Measurements from ENCODE around the gene NNMT.

NNMT gene

DNA sequence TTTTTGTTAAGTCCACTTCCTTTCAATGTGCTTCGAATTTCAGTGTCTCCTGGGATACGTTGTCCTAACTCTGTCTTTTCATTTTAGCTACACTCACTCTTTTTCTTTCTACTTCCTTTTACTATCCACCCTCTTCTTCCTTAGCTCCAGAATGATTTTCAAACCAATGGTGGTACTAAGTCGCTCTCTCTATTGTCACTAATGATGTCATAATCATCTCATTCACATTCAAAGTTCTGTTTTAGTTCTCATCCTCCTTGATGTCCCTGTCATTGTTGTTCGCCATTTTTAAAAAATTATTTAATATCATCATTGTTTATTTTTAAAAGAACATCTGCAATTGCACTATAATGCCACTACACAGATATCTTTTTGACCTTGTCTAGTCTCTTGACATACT, 47.3 kb downstream of the NNMT start:
- FAIRE-seq, result no peak

DNA sequence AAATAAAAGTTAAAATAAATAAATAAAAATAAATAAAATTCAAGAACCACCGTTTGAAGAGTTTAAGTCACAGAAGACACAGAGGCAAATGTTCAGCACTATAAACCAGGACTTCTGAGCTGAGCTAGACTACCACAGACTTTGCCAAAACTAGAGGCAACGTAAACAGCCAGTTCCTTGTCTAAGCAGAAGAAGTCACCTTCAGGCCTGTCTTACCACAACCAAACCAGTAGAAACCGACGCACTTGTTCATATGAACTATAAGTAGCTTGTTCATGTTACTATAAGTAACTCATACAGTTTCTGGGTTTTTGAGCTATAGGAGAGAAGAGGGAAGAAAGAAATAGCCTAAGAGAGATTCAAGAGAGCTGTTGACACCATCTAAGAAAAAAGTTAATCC, 48.3 kb downstream of the NNMT start:
- FAIRE-seq, result no peak
- no peak for DNase-seq (ENCODE audit: low spot score)

More for the DNA sequence above, 47.3 kb downstream of the NNMT start:
- no peak for DNase-seq (ENCODE audit: low spot score)

DNA sequence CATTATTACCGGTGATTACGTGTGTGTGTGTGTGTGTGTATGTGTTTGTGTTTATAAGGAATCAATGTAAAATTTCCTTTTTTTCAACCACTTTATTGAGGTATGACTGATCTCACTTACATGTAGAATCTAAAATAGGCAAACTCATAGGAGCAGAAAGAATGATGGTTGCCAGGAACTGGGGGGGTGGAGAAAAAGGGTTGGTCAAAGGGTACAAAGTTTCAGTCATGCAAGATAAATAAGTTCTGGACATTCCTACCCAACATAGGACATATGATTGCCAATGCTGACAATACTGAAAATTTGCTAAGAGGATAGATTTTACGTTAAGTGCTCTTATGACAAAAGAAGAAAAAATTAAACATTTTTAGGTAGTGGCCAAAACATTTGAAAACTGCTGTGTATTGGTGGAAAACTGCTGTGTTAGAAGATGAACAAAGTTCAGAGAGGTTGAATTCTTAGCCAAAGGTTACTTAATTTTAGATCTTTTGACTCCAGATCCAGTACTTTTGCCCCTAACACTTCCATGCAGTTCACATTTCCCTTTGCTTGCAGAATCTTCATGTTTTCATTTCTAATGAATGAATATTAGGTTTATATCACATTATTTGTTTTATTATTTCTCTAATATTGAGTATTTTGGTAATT, 49.5 kb downstream of the NNMT start:
- FAIRE-seq (no peak), DNase-seq (ENCODE audit: low spot score) (no peak)

DNA sequence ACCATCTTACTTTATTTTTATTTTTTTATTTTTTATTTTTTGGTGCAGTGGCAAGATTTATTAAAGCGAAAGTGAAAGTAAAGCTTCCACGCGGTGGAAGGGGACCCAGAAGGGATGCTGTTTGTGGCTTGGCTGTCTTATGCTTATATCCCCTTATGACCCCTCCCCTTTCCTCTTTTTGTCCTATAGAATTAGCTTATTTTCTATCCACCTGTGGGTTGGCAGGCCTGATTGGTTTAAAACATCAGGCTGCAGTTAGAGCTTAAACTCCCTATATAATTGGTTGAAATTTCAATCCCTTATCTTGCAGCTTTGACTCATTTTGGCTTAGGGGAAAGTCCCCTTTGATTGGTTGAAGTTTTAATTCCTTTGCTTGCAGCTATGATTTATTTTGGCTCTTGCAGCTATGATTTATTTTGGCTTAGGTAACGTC, 50.5 kb downstream of the NNMT start:
- FAIRE-seq, result no peak

DNA sequence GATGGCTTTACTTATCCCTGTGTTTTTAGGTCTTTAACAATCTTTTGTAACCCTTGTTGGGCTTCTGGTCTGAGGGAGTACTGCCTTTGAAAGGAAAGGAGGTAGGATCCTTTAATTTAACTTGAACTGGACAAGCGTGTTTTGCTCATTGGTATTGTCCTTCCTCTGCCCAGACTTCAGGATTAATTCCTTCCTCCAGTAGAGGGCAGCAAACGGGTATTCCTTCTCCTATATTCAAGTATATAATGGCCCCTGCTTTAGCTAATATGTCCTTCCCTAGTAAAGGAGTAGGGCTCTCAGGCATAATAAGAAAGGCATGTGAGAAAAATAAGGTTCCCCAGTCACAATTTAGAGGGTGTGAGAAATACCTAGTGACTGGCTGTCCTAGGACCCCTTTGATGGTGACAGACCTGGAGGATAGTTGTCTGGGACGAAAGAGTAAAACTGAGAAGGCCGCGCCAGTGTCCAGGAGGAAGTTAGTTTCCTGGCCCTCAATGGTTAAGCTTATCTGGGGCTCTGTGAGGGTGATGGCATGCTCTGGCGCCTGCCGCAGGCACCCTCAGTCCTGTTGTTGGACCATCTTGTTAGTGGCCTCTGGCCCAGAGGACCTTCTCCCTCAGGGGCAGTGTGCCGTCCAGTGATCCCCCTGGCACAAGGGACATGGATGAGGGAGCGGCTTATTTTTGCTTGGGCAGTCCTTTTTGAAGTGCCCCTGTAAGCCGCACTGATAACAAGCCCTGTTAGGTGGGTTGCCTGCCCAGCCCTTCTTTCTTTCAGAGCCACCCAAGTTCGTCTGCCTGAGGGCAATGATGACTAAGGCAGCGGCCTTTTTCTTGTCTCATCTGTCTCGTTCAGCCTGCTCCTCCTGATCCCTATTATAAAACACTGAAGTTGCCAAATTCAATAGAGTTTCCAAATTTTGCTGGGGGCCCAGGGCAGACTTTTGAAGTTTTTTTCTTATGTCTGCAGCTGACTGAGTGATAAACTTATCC, 52.3 kb downstream of the NNMT start:
- FAIRE-seq (peak; percentile 52), DNase-seq (ENCODE audit: low spot score) (no peak)

More for the DNA sequence above, 50.5 kb downstream of the NNMT start:
- no peak for DNase-seq (ENCODE audit: low spot score)

DNA sequence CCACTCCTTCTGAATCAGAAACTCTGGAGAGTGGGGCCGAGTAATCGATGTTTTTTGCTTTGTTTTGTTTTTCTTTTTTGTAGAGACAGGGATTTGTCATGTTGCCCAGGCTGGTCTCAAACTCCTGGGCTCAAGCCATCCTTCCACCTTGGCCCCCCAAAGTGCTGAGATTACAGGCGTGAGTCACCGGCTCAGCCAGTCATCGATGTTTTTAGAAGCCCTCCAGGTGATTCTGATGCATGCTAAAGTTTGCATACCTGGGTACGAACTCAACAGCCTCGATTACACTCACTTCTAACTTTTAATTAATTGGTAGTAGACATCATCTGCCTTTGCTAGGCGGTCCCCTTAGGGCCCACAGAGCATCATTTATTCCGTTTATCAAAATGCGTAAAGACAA, 53.8 kb downstream of the NNMT start:
- DNase-seq (ENCODE audit: low spot score), result no peak
- FAIRE-seq, result no peak

DNA sequence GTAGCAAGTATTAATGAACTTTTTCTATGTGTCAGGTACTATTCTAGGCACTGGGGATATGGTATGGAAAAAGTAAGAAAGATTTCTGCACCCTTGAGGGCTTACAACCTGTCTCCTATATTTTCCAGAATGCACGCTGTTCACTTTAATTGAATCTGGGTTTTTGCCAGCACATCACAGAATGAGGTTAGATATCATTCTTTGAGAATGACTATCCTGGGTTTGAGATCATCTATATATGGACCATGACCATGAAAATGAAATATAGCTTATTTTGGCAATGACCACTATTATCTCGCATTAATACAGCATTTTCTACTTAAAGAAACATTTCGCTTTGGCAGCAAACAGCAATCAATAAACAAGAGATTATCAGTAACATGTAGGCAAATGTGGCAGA, 57.2 kb downstream of the NNMT start:
- DNase-seq (ENCODE audit: low spot score) (no peak), FAIRE-seq (peak; percentile 58)

DNA sequence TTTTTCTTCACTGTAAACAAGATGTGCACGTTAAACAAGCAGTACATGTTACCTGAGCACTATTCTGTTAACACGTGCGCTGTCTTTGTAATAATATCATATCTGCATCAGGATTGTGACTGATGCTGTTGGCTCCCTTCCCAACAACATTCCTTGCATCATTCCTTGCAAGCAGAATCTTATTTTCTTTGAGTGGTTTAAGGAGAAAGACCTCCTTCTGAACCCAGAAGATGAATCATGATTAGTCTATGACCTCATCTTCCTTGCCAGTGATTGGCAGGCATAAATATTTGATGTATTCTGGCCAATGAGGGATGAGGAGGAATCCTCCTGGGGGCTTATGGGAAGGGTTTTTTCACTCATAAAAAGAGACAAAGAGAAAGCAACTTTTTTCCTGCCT, 57.9 kb downstream of the NNMT start:
- DNase-seq (ENCODE audit: low spot score) (peak; percentile 84), FAIRE-seq (peak; percentile 76)

DNA sequence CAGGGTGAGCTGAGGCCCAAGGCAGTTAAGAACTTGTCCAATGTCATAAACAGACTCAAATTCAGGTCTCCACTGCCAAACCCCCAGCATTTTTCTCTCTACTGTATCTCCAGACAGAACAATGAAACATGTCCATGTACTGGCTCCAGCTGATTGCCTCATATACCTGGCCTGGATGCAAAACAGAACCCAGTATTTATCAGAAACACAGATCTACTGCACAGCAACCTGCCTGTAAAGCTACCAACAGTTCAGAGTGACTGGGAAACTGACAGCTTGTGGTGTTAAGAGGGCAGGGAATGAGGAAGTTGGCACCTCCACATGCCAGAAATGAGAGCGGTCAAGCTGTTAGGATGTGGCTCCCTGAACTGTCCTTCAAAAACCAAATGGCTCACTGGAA, 62.5 kb downstream of the NNMT start:
- no peak for DNase-seq (ENCODE audit: low spot score)
- FAIRE-seq, result peak; percentile 66

DNA sequence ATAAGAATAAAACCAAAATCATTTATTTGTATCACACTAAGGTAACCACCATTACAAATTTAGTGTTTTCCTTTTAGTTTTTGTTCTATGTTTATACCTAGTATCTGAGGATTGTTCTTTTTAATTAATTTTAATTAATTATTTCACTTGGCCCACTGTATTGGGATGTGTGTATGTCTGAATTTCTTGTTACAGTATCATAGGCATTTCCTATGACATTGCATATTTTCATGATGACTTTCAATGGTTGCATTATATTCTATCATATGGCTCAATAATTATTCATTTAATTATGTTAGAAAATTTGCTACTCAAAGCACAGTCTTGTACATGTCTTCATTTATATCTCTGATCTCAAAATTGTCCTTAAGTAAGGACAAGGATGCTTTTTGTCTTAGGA, 63.1 kb downstream of the NNMT start:
- FAIRE-seq (no peak), DNase-seq (ENCODE audit: low spot score) (no peak)

DNA sequence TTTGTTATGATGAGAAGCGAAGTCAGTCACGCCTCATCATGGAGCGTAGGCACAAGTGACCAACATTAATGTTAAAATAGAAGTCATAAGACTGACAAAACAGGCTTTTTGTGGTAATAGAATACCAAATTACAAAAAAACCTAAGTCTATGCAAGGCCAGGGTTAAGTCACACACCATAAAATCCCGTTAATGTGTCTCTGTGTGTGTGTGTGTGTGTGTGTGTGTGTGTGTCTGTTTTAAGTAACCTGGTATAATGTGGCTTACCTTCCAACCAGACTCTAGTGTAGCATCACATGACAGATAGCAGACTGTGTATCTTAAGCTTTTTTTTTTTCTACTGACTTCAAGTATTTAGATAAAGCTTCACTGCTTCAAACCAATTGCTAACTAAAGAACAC, 66.1 kb downstream of the NNMT start:
- no peak for FAIRE-seq

DNA sequence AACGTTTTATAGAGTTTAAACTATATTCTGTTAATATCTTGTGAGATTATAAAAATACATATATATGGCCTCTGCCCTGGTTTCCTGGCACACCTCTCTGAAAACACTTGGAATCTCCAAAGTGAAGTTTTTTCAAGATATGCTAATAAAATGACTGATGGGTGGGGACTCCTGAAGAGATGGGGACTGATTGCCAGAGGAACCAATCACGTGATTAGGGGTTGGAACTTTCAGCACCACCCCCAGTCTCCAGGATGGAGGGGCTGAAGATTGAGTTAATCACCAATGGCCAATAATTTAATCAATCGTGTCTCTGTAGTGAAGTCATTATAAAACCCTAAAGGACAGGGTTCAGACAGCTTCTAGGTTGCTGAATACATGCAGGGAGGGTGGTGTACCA, 66.8 kb downstream of the NNMT start:
- DNase-seq (ENCODE audit: low spot score), result no peak

More for the DNA sequence above, 66.1 kb downstream of the NNMT start:
- no peak for DNase-seq (ENCODE audit: low spot score)

More for the DNA sequence above, 66.8 kb downstream of the NNMT start:
- no peak for FAIRE-seq

Measured in urothelium cell line (cell line).